ENCODE measurements around the gene SHISA6.

Gene SHISA6

GRCh38 chr17:11353601-11354000, 112.6 kb downstream of the SHISA6 start:
- DNase-seq (ENCODE audit: low read depth in 2 of 2): no peak

GRCh38 chr17:11356371-11356770, 115.4 kb downstream of the SHISA6 start:
- no peak for DNase-seq (ENCODE audit: low read depth in 2 of 2)

- no peak for DNase-seq (ENCODE audit: low read depth in 2 of 2)
Observed at GRCh38 chr17:11363565-11364117, 122.6 kb downstream of the SHISA6 start.

- no peak for DNase-seq (ENCODE audit: low read depth in 2 of 2)
Observed at GRCh38 chr17:11366272-11366850, 125.3 kb downstream of the SHISA6 start.

GRCh38 chr17:11369575-11369974, 128.6 kb downstream of the SHISA6 start:
- DNase-seq (ENCODE audit: low read depth in 2 of 2): no peak

GRCh38 chr17:11372692-11373091, 131.7 kb downstream of the SHISA6 start:
- DNase-seq (ENCODE audit: low read depth in 2 of 2): no peak

GRCh38 chr17:11378506-11378905, 137.5 kb downstream of the SHISA6 start:
- DNase-seq (ENCODE audit: low read depth in 2 of 2): no peak

- no peak for DNase-seq (ENCODE audit: low read depth in 2 of 2)
Observed at GRCh38 chr17:11380761-11381160, 139.7 kb downstream of the SHISA6 start.

GRCh38 chr17:11383157-11383556, 142.1 kb downstream of the SHISA6 start:
- DNase-seq (ENCODE audit: low read depth in 2 of 2): no peak

GRCh38 chr17:11384131-11384530, 143.1 kb downstream of the SHISA6 start:
- no peak for DNase-seq (ENCODE audit: low read depth in 2 of 2)

- DNase-seq (ENCODE audit: low read depth in 2 of 2): no peak
Observed at GRCh38 chr17:11387610-11388009, 146.6 kb downstream of the SHISA6 start.

GRCh38 chr17:11388054-11388453, 147.0 kb downstream of the SHISA6 start:
- no peak for DNase-seq (ENCODE audit: low read depth in 2 of 2)

- no peak for DNase-seq (ENCODE audit: low read depth in 2 of 2)
Observed at GRCh38 chr17:11389583-11389982, 148.6 kb downstream of the SHISA6 start.

- no peak for DNase-seq (ENCODE audit: low read depth in 2 of 2)
Observed at GRCh38 chr17:11391134-11391533, 150.1 kb downstream of the SHISA6 start.

GRCh38 chr17:11404431-11405276, 163.6 kb downstream of the SHISA6 start:
- DNase-seq (ENCODE audit: low read depth in 2 of 2): no peak

GRCh38 chr17:11406716-11407115, 165.7 kb downstream of the SHISA6 start:
- DNase-seq (ENCODE audit: low read depth in 2 of 2): no peak

- no peak for DNase-seq (ENCODE audit: low read depth in 2 of 2)
Observed at GRCh38 chr17:11412654-11413053, 171.6 kb downstream of the SHISA6 start.

GRCh38 chr17:11418342-11418741, 177.3 kb downstream of the SHISA6 start:
- no peak for DNase-seq (ENCODE audit: low read depth in 2 of 2)

- DNase-seq (ENCODE audit: low read depth in 2 of 2): no peak
Observed at GRCh38 chr17:11430751-11431150, 189.7 kb downstream of the SHISA6 start.

GRCh38 chr17:11438673-11439072, 197.7 kb downstream of the SHISA6 start:
- DNase-seq (ENCODE audit: low read depth in 2 of 2): no peak

- no peak for DNase-seq (ENCODE audit: low read depth in 2 of 2)
Observed at GRCh38 chr17:11441004-11441403, 200.0 kb downstream of the SHISA6 start.

GRCh38 chr17:11446316-11446715, 205.3 kb downstream of the SHISA6 start:
- DNase-seq (ENCODE audit: low read depth in 2 of 2): no peak

- DNase-seq (ENCODE audit: low read depth in 2 of 2): no peak
Observed at GRCh38 chr17:11454096-11454495, 213.1 kb downstream of the SHISA6 start.
